Activated naive CD8-positive, alpha-beta T cell treated with anti-CD3 and anti-CD28 coated beads for 36 hours (primary cell): ENCODE data around the gene ARFGAP1. TPM values are rescaled to one million over a fixed set of nuclear protein-coding genes. Genes with fewer than 3 reads are reported as not detected.

Source experiments
- DNase-seq: peaks from one replicate; pipeline ENCODE4 v3.0.0; 2021
- H3K27ac Mint-ChIP-seq: one replicate; pipeline ENCODE4 v1.8.0; 2022; ENCODE audit warnings: mild to moderate bottlenecking, moderate library complexity, mixed read lengths
- H3K27me3 Mint-ChIP-seq: one replicate; pipeline ENCODE4 v1.8.0; 2022; ENCODE audit warnings: mild to moderate bottlenecking, mixed read lengths
- H3K36me3 Mint-ChIP-seq: one replicate; pipeline ENCODE4 v1.8.0; 2021; ENCODE audit warnings: mild to moderate bottlenecking, mixed read lengths
- H3K4me1 Mint-ChIP-seq: one replicate; pipeline ENCODE4 v1.8.0; 2021; ENCODE audit warnings: mixed read lengths
- H3K4me3 Mint-ChIP-seq: one replicate; pipeline ENCODE4 v1.8.0; 2022; ENCODE audit warnings: mild to moderate bottlenecking, moderate library complexity, mixed read lengths
- H3K9me3 Mint-ChIP-seq: one replicate; pipeline ENCODE4 v1.8.0; 2022; ENCODE audit warnings: mixed read lengths
- total RNA-seq, 2 experiments: library from RNA; stranded (reverse); gene quantifications; one replicate each; pipeline ENCODE4 v1.2.3, GENCODE V29; 2021

The ARFGAP1 gene
- total RNA-seq = 10 to 100 TPM; 62.5 to 66.6 TPM

DNA sequence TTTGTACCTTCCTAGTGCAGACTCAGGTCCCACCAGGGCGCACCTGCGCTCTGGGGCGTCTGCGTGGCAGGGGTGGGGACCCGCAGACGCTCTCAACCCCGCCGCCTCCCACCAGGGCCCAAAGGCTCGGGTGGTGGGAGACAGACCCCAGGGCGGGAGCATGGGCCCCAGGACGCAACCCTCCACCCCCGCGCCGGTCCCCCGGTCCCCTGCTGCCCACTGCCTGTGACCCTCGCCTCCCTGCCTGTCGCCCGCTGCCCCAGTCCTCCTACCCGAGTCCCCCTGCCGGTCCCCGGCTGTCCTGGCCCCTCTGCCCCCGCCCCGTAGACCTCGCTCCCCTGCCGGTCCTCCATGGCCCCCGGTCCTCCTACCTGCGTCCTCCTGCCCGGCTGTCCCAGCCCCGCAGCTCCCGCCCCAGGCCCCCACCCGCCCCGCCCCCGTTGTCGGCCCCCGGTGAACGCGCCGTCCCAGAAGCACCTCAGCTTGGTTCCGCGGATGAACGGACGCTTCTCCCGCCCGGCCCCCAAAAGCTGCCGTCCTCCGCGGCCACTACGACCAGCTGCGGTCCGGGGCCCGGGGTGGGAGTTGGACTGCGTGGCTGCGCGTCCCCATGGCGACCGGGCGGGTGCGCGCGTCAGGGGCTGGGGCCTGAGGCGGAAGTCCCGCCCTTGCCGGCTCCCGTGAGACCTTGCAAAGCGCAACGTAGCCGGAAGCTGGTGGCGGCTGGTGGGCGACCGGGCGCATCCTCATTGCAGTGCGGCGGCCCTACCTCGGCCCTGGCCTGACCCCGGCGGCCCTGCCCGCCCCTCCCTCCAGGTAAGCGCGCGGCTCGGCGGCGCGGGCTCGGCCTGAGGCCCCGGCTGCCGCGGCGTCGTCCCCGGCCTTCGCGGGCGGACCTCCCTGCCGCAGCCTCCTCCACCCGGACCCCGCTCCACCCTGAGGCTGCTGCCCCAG, at the start of gene ARFGAP1:
Gene ARFGAP1, plus strand, starts transcription at position 709 of the 954 bp plus-strand sequence. CDS start 2,768 bp downstream, outside the sequence.
- Mint-ChIP-seq H3K27ac (peak within 1 kb of the TSS; percentile 72), H3K9me3 (no peaks in the 10 kb centered on the region), H3K36me3 (no peaks in the 10 kb centered on the region), H3K27me3 (no peaks in the 10 kb centered on the region), H3K4me1 (peaks cover 17% of the 10 kb centered on the region), H3K4me3 (peak within 1 kb of the TSS; percentile 90)
- peak; percentile 93 for DNase-seq

DNA sequence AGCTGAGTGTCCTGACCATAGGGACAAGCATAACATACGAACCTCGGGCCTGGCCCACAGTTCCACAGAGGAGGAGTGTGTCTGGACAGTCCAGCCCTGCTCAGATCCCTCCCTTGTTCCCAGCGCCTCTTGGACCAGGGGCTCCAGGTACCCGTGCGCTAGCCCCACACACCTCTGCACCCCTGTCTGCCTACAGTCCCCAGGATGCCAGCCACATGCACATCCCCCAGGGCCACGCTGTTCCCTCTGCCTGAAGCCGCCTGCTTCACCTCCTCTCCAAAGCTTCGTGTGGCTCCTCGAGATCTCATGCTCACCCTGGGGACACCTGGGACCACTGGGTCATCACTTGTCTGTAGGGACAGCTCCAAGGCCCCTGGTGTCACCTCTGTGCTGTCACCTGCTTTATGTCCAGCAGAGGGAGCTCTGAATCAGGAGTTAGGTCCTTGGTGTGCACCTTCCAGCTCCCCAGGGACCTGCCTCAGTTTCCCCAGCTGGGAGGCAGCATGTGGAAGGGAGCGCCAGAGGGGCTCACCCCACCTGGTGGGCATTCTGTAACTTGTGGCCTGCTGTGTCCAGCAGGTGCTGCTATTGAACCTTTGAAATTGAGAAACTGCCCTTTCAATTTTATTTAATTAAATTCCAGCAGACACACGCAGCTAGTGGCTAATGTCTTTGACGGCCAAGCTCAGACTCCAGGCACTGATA, 49.3 kb upstream of the ARFGAP1 start:
- H3K27me3 Mint-ChIP-seq = no peaks in the 10 kb centered on the region
- H3K4me3 Mint-ChIP-seq = no peak overlapping the region
- no peaks in the 10 kb centered on the region for H3K36me3 Mint-ChIP-seq
- peak; percentile 38 for DNase-seq
- H3K4me1 Mint-ChIP-seq = no peaks in the 10 kb centered on the region
- no peaks in the 10 kb centered on the region for H3K9me3 Mint-ChIP-seq
- no peak overlapping the region for H3K27ac Mint-ChIP-seq

DNA sequence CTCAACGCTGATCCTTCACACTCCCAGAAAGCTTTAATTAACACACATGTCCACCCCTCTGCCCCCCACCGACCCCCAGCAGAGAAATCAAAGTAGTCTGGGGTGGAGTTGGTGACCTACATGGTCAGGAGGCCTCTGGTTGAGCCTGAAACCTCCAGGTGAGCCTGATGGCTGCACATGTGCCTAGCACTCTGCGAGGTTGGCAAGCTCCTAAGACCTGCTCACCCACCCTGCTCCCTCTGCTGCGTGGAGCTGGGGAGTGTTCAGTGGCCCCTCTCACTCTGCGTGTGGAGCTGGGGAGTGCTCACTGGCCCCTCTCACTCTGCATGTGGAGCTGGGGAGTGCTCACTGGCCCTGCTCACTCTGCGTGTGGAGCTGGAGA, 48.8 kb upstream of the ARFGAP1 start:
- Mint-ChIP-seq H3K4me3 (no peak overlapping the region), H3K36me3 (no peaks in the 10 kb centered on the region), H3K27ac (no peak overlapping the region), H3K27me3 (peaks cover 5% of the 10 kb centered on the region), H3K4me1 (no peaks in the 10 kb centered on the region), H3K9me3 (no peaks in the 10 kb centered on the region)
- no peak for DNase-seq

DNA sequence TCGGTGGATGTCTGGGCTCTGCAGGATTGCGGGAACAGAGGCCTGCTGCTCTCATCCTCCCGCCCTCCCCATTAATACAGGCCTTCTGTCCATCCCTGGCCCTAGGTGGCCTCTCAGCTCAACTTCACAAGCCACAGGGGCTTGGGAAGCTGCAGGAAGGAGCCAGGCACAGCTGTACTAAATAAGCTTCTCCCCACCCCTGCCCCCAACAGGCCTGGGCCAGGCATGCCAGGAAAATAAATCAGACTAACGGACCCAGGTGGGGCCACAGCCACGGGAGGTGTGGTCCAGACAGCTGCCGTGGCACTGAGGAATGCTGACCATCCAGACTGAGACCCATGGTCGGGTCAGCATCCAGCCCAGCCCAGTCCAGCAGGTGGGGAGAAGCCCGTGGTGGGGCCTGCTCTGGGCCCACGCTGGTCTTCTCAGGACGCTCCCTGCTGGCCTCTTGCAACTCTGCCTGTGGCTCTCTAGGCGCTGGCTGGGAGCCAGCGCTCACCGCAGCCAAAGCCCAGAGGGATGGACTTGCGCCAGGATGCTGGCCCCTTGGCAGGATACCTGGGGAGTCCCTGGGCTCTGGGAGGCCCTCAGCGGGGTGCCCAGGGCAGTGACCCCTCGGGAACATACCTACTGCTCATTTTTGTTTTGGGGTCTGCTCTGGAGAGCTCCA, 48.1 kb upstream of the ARFGAP1 start:
- DNase-seq = no peak
- Mint-ChIP-seq H3K4me1 (no peaks in the 10 kb centered on the region), H3K27me3 (peaks cover 13% of the 10 kb centered on the region), H3K4me3 (no peak overlapping the region), H3K36me3 (no peaks in the 10 kb centered on the region), H3K9me3 (no peaks in the 10 kb centered on the region), H3K27ac (no peak overlapping the region)

DNA sequence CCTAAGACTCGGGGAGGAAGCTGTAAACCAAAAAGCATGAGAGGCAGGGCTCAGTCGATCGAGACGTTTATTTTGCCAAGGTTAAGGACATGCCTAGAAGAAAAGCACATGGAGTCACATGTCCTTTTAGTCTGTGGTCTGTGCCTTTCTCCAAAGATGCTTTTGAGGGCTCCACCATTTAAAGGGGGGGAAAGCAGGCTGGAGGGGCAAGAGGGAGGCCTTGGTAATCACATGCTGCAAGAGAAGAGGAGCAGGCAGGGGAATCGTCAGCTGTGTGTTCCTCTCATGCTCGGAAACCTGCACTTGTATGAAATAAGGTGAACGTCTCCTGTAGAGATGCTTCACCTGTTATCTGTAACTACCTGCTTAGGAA, 47.5 kb upstream of the ARFGAP1 start:
- Mint-ChIP-seq H3K36me3 (no peaks in the 10 kb centered on the region), H3K27ac (no peak overlapping the region), H3K4me1 (no peaks in the 10 kb centered on the region), H3K27me3 (peaks cover 18% of the 10 kb centered on the region), H3K9me3 (no peaks in the 10 kb centered on the region), H3K4me3 (no peak overlapping the region)
- DNase-seq = no peak

DNA sequence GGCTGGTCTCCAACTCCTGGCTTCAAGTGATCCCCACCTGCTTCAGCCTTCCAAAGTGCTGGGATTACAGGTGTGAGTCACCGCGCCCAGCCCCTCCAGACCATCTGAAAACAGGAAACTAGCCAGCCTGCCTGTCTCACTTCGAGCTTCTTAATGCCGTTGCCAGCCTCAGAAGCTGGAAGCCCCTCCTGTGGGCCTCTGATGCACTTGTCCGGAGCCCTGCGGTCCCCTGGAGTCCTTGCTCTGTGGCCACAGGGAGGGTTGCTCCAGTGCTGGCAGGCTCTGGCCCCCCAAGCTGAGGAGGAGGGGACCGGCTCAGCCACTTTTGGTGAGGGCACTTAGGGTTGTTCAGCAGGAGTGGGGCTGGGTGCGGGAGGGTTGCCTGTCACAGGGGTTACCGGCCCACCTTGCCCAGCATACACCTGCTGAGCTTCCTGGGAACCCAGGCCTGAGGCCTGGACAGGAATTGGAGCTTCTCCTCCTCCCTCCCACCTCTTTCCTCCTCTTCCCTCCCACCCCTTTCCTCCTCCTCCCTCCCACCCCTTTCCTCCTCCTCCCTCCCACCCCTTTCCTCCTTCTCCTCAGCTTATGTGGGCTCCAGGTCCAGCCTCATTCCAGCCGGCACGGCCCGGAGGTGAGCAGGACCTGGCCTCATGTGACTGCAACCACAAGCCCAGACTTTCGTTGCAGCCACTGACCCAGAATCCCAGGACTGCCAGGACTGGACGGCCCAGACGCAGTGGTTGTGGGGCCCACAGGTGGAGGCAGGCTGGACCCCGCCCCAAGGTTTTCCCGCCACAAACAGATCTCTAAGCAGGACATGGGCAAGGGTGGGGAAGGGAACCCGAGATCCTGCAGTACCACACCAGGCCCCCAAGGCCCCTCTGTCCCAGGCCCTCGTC, 46.3 kb upstream of the ARFGAP1 start:
- Mint-ChIP-seq H3K4me3 (no peak overlapping the region), H3K4me1 (no peaks in the 10 kb centered on the region), H3K27me3 (peaks cover 30% of the 10 kb centered on the region), H3K9me3 (no peaks in the 10 kb centered on the region), H3K36me3 (no peaks in the 10 kb centered on the region), H3K27ac (no peak overlapping the region)
- no peak for DNase-seq

DNA sequence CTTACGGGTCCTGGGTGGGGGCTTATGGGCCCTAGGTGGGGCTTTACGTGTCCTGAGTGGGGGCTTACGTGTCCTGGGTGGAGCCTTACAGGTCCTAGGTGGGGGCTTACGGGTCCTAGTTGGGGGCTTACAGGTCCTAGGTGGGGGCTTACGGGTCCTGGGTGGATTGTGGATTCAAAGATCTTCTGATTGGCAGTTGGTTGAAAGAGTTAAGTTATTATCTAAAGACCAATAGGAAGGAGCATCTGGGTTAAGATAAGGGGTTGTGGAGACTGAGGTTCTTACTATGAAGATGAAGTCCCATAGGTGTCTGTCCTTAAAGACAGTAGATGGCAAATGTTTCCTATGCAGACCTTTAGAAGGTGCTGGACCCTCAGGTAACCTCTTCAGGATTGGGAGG, 45.4 kb upstream of the ARFGAP1 start:
- no peak for DNase-seq
- Mint-ChIP-seq H3K9me3 (no peaks in the 10 kb centered on the region), H3K27ac (no peak overlapping the region), H3K4me1 (no peaks in the 10 kb centered on the region), H3K27me3 (peaks cover 40% of the 10 kb centered on the region), H3K36me3 (no peaks in the 10 kb centered on the region), H3K4me3 (no peak overlapping the region)

DNA sequence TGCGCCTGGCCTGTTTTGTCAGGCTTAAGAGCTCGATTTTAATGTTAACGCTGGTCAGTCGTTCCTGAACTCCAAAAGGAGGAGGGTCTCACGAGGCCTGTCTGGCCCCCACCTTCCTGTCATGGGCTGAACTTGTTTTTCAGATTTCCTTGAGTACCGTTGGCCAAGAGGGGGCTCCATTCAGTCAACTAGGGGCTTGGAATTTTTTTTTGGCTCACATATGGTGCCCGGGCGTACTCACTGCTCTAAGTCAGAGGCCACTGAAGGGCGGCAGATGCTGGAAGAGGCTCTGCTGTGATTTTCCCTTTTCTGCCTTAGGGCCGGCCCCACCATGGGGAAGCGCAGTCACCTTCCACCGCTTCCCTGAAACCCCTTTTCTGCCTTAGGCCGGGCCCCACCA, 43.8 kb upstream of the ARFGAP1 start:
- Mint-ChIP-seq H3K4me1 (no peaks in the 10 kb centered on the region), H3K4me3 (no peak overlapping the region), H3K27ac (no peak overlapping the region), H3K27me3 (peaks cover 50% of the 10 kb centered on the region), H3K36me3 (no peaks in the 10 kb centered on the region), H3K9me3 (no peaks in the 10 kb centered on the region)
- no peak for DNase-seq

DNA sequence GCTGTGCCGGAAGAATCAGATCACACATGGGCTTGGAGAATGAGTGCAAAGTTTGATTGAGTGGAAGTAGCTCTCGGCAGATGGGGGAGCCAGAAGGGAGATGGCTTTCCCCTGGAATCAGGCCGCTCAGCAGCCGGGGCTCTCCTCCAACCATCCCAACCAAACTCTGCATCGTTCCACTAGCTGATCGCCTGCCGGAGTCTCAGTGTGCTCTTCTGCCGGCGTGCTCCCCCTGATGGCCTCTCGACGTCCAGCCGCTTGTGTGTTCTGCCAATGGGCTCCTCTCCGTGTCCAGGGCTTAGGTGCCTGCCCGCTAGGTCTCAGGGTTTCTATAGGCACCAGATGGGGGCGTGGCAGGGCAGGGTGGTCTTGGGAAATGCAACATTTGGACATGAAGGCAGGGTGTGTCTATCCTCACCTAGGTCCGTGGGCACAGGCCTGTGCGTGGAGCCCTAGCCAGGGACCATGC, 41.8 kb upstream of the ARFGAP1 start:
- H3K36me3 Mint-ChIP-seq = no peaks in the 10 kb centered on the region
- H3K4me3 Mint-ChIP-seq = no peak overlapping the region
- DNase-seq = no peak
- no peaks in the 10 kb centered on the region for H3K9me3 Mint-ChIP-seq
- peaks cover 2% of the 10 kb centered on the region for H3K4me1 Mint-ChIP-seq
- H3K27me3 Mint-ChIP-seq = peaks cover 61% of the 10 kb centered on the region
- no peak overlapping the region for H3K27ac Mint-ChIP-seq

DNA sequence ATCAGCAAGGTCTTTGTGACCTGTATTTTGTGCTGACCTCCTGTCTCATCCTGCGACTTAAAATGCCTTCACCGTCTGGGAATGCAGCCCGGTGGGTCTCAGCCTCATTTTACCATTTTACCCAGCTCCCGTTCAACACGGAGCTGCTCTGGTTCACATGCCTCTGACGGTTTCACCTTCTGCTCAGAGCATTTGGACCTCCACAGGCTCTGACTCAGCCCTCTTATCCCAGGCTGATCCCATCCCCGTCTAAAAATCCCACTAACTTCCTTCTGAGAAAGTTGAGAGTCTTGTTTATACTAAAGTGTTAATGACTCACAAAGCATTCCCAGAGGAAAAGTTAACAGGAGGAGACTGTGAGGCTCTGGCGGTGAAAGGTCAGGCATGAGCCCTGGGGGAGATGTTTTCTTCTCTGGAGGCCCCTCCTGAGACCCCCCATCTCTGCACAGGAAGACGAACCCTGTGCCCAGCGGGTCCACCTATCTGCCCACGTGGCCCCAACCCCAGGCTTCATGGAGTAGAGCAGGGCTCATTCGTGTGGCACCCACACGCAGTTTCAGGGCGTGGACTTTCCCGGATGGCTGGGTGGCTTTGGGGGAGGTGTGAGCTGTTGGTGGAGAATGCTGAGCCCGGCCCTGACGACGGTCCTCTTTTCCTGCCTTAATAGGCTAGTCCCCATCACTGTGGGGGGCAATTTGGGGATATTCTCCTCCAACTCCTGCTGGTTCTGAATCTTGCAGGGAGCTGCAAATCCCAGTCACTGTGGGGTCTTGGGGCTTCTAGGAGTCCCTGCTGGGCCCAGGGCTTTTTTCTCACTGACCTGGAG, 40.2 kb upstream of the ARFGAP1 start:
- H3K27me3 Mint-ChIP-seq = peaks cover 61% of the 10 kb centered on the region
- peaks cover 2% of the 10 kb centered on the region for H3K4me1 Mint-ChIP-seq
- no peaks in the 10 kb centered on the region for H3K9me3 Mint-ChIP-seq
- H3K27ac Mint-ChIP-seq = no peak overlapping the region
- no peak overlapping the region for H3K4me3 Mint-ChIP-seq
- DNase-seq = no peak
- no peaks in the 10 kb centered on the region for H3K36me3 Mint-ChIP-seq

DNA sequence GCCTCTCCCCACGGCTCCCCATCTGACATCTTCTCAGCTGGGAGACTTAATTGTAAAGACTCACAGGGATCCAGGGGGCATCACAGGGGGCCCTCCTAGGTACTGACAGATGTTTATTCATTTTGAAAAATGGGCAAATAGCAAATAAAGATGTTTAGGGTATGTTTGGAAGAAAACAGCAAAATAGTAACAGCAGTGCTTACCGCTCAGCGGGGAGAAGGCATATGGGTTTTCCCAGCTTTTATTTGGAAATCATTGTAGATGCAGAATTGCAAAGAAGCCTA, 39.6 kb upstream of the ARFGAP1 start:
- peaks cover 61% of the 10 kb centered on the region for H3K27me3 Mint-ChIP-seq
- peaks cover 2% of the 10 kb centered on the region for H3K4me1 Mint-ChIP-seq
- H3K27ac Mint-ChIP-seq = no peak overlapping the region

DNA sequence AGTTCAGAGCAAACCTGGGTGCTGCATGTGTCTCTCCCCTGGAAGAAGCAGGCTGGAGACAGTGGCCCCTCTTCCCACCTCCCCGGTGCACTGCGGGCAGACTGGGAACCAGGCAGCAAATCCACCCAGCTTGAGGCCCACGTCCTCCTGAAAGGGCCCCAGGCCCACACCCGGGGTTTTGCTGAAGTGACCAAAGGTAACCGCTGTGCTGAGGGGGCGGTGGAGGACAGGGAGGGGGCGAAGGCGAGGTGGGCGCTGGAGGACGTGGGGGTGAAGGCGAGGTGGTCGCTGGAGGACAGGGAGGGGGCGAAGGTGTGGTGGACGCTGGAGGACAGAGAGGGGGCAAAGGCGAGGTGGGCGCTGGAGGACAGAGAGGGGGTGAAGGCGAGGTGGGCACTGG, 38.7 kb upstream of the ARFGAP1 start:
- Mint-ChIP-seq H3K9me3 (no peaks in the 10 kb centered on the region), H3K4me1 (peaks cover 2% of the 10 kb centered on the region), H3K27ac (no peak overlapping the region), H3K36me3 (no peaks in the 10 kb centered on the region), H3K4me3 (no peak overlapping the region), H3K27me3 (peaks cover 54% of the 10 kb centered on the region)
- no peak for DNase-seq

More for the DNA sequence above, 39.6 kb upstream of the ARFGAP1 start:
- Mint-ChIP-seq H3K9me3 (no peaks in the 10 kb centered on the region), H3K36me3 (no peaks in the 10 kb centered on the region), H3K4me3 (no peak overlapping the region)
- DNase-seq = no peak

DNA sequence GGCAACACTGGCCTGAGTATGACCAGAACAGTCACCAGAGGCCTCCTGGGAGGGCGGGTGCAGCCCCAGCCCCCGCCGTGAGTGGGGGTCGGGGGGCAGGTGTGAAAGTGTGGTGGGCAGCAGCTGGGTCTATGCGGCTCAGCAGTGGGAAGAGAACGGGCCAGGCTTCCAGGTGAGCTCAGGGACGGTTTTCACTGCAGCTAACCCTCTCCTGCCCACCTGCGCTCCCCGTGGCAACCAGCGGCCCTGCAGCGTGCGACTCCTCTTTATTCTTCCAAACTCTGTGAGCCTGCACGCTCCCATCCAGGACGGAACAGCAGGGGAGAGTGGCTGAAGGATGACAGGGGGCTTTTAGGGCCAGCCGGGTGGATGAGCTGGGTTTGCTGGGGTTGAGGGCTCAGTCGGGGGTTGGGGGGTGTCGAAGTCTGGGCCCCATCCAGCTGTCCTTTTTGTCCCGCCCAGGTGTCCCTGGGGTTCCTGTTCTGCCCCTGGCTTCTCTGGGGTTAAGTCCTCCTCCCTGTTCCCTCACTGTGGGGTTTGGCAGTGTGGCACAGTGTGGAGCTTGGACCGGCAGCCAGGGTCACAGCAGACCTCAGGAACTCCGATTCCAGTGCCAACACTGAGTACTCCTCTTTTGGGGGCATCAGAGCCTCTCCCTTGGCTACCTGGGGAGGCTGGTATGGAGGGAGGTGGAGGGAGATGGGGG, 37.8 kb upstream of the ARFGAP1 start:
- DNase-seq = peak; percentile 37
- Mint-ChIP-seq H3K27ac (no peak overlapping the region), H3K27me3 (peaks cover 45% of the 10 kb centered on the region), H3K4me3 (no peak overlapping the region), H3K36me3 (no peaks in the 10 kb centered on the region), H3K9me3 (no peaks in the 10 kb centered on the region), H3K4me1 (peaks cover 2% of the 10 kb centered on the region)
